ENCODE data around the gene NXPE1.

The NXPE1 gene

DNA sequence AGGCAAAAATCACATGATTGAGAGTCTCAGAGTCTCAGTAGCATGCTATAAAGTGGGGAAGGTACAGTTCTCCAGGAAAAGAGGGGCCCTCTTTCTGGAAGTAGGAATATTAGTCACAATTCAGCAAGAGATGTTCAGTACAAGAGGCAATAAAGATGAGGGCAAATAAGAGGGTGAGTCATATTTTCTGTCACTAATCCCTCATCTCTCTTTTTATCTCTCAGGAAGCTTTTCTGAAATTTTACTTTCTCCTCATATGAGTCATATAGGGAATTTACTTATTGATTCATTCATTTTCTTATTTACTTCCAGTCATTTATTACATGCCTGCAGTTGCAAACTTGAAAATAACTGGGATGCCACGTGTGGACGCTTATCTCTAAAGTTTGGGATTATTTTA lies 3.4 kb upstream of the NXPE1 start:
- in situ Hi-C loops (cut with MboI; ENCODE audit: low sequenced_read_pairs, unreplicated experiment) = no loop called here
- TF ChIP-seq CTCF (IDR thresholded peaks at IDR 0.05; ENCODE audit: borderline replicate concordance, control extremely low read depth, extremely low read depth, insufficient read depth, missing control alignments) = no peak
- DNase-seq (ENCODE audit: low spot score) = no peak

DNA sequence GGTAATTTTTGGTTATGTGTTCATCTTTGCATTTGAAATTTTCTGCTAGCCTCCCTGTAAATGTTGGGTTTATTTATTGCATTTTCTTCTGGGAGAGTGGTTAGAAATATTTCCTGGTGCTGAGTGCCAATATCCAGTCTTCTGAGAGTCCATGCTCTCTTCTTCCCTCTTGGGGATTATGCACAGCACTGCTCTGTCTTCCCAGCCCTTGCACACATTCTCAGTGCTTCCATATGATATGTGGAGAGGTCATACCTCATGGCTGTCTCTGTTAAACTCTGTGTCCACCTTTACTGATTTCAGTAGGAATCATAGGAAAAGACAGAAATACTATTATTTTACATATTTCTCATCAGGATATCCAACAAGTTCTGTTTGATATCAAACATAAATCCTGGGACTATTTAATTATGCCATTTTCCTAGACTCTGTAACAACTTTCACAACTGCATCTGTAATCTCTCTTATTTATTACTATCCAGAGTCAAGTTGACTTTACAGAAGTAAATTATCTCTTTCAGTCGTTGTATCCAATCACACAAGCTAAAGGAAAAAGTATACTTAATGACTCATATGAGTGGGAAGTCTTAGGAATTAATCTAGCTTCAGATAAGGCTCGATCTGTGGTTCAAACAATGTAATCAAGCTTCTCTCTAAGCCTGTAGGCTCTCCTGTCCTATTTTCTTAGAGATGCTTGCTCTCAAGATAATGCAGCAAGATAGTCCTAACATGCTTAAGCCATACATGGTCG lies 2.7 kb upstream of the NXPE1 start:
- no peak for DNase-seq (ENCODE audit: low spot score)
- in situ Hi-C loops (cut with MboI; ENCODE audit: low sequenced_read_pairs, unreplicated experiment) = no loop called here

GRCh38 chr11:114556135-114556534 lies 3.5 kb downstream of the NXPE1 start:
- DNase-seq (ENCODE audit: low spot score) = no peak
- in situ Hi-C loops (cut with MboI; ENCODE audit: low sequenced_read_pairs, unreplicated experiment) = no loop called here
- TF ChIP-seq CTCF (IDR thresholded peaks at IDR 0.05; ENCODE audit: borderline replicate concordance, control extremely low read depth, extremely low read depth, insufficient read depth, missing control alignments) = no peak

More for the DNA sequence above, 2.7 kb upstream of the NXPE1 start:
- no peak for TF ChIP-seq CTCF (IDR thresholded peaks at IDR 0.05; ENCODE audit: borderline replicate concordance, control extremely low read depth, extremely low read depth, insufficient read depth, missing control alignments)

GRCh38 chr11:114553642-114554041 lies 6.0 kb downstream of the NXPE1 start:
- no peak for DNase-seq (ENCODE audit: low spot score)
- TF ChIP-seq CTCF (IDR thresholded peaks at IDR 0.05; ENCODE audit: borderline replicate concordance, control extremely low read depth, extremely low read depth, insufficient read depth, missing control alignments) = no peak
- in situ Hi-C loops (cut with MboI; ENCODE audit: low sequenced_read_pairs, unreplicated experiment) = no loop called here

DNA sequence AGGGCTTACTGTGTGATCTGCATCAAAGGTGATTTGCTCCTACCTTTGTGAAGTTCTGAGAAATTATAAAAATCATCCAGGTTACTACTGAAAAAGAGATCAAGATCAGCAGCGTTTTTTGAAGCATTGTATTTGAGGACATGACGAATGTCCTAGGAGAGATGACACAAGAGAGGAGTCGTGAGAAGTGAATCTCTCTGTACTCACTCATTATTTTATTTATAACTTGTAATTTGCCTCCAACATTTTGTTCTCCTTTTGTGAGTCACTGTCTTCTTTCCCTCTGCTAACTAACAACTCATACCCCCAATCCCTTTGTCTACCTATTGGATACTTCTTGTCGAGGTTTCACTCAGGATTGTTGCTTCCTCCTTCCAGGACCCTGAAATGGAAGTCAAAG lies 8.6 kb downstream of the NXPE1 start:
- no peak for TF ChIP-seq CTCF (IDR thresholded peaks at IDR 0.05; ENCODE audit: borderline replicate concordance, control extremely low read depth, extremely low read depth, insufficient read depth, missing control alignments)
- in situ Hi-C loops (cut with MboI; ENCODE audit: low sequenced_read_pairs, unreplicated experiment) = no loop called here
- DNase-seq (ENCODE audit: low spot score) = no peak

DNA sequence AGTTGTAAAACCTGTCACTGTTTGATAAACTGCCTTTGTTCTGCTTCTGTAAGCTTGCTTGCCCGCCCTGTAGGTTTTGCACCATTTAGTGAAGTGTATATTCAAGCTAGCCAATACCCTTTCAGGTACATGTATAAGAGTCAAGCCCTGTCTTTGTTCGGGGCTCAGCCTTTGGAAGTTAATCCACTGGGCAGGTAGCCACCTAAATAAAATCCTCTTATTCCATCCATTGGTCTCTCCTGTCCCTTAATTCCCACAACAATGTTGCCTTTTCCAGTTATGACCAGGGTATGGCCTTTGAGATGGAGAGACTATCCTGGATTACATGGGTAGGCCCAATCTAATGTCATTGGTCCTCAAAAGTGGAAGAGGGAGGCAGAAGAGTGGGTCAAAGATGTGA lies 34.0 kb downstream of the NXPE1 start:
- in situ Hi-C loops (cut with MboI; ENCODE audit: low sequenced_read_pairs, unreplicated experiment) = no loop called here
- DNase-seq (ENCODE audit: low spot score) = no peak
- no peak for TF ChIP-seq CTCF (IDR thresholded peaks at IDR 0.05; ENCODE audit: borderline replicate concordance, control extremely low read depth, extremely low read depth, insufficient read depth, missing control alignments)

Measured in GM13976 (cell line).